Measurements from ENCODE around the gene PCSK7. TPM values are rescaled to one million over a fixed set of nuclear protein-coding genes. Genes with fewer than 3 reads are reported as not detected.
A peak's percentile ranks its signal among the peaks of the same experiment; 100 is the strongest.
"Not testable (repeated sequence)": the region's sequence is repeated elsewhere in the genome, so short reads cannot be mapped to it uniquely, and the experiment has no call there.

The PCSK7 gene
- total RNA-seq, 1 experiment from 2014 or later = 51.6 TPM

- peak; percentile 51 for DNase-seq (ENCODE audit: low read depth)
These were observed 13.5 kb downstream of the PCSK7 start for GRCh38 chr11:117218133-117218915.

- DNase-seq (ENCODE audit: low read depth) = peak; percentile 53
These were observed 14.5 kb downstream of the PCSK7 start for GRCh38 chr11:117217141-117218084.

GRCh38 chr11:117214404-117215110 lies 17.3 kb downstream of the PCSK7 start:
- DNase-seq (ENCODE audit: low read depth) = no peak

GRCh38 chr11:117212697-117213355 lies 19.0 kb downstream of the PCSK7 start:
- DNase-seq (ENCODE audit: low read depth) = no peak

- DNase-seq (ENCODE audit: low read depth) = no peak
These were observed 21.3 kb downstream of the PCSK7 start for GRCh38 chr11:117210620-117211019.

- not testable (repeated sequence) for DNase-seq (ENCODE audit: low read depth)
These were observed 22.3 kb downstream of the PCSK7 start for GRCh38 chr11:117209351-117210125.

- DNase-seq (ENCODE audit: low read depth) = not testable (repeated sequence)
These were observed 23.2 kb downstream of the PCSK7 start for GRCh38 chr11:117208710-117209109.

- not testable (repeated sequence) for DNase-seq (ENCODE audit: low read depth)
These were observed 24.4 kb downstream of the PCSK7 start for GRCh38 chr11:117207481-117207880.

GRCh38 chr11:117206859-117207258 lies 25.0 kb downstream of the PCSK7 start:
- DNase-seq (ENCODE audit: low read depth) = not testable (repeated sequence)

- not testable (repeated sequence) for DNase-seq (ENCODE audit: low read depth)
These were observed 25.8 kb downstream of the PCSK7 start for GRCh38 chr11:117206111-117206510.

GRCh38 chr11:117205211-117205818 lies 26.6 kb downstream of the PCSK7 start:
- DNase-seq (ENCODE audit: low read depth) = no peak

- no peak for DNase-seq (ENCODE audit: low read depth)
These were observed 27.4 kb downstream of the PCSK7 start for GRCh38 chr11:117204283-117205080.

- no peak for DNase-seq (ENCODE audit: low read depth)
These were observed 28.8 kb downstream of the PCSK7 start for GRCh38 chr11:117203069-117203407.

GRCh38 chr11:117202386-117203068 lies 29.3 kb downstream of the PCSK7 start:
- no peak for DNase-seq (ENCODE audit: low read depth)

GRCh38 chr11:117201658-117202305 lies 30.1 kb downstream of the PCSK7 start:
- DNase-seq (ENCODE audit: low read depth) = peak; percentile 67

GRCh38 chr11:117200813-117201657 lies 30.8 kb downstream of the PCSK7 start:
- DNase-seq (ENCODE audit: low read depth) = peak; percentile 43

Data from LHCN-M2 (cell line).